ENCODE results near the gene KCNIP4. TPM values are rescaled to one million over a fixed set of nuclear protein-coding genes. Genes with fewer than 3 reads are reported as not detected.

KCNIP4 gene
- total and polyA plus RNA-seq, 2 of the 4 experiments (the other 2 are of a cell fraction) = not detected

- H2AFZ ChIP-seq (replicated peaks; ENCODE audit: low read length, poor library complexity) = no peak overlapping the region
- no peak overlapping the region for H2BK15ac ChIP-seq (ENCODE audit: low read depth, low read length)
- H4K8ac ChIP-seq (ENCODE audit: low read depth in 2 of 2, low read length in 2 of 2) = no peak overlapping the region
- dilution Hi-C loops (cut with HindIII; ENCODE audit: low sequenced_read_pairs, unreplicated experiment) = no loop called here
- no peaks in the 10 kb centered on the region for H3K79me1 ChIP-seq (ENCODE audit: low read depth in 1 of 2, low read length in 2 of 2)
- H3K18ac ChIP-seq (ENCODE audit: low read depth, low read length) = no peak overlapping the region
- H2BK20ac ChIP-seq (ENCODE audit: low read depth, low read length) = no peak overlapping the region
- intact Hi-C loops (cut with micrococcal nuclease) = no loop called here
- H3K9me3 ChIP-seq (ENCODE audit: control insufficient read depth, insufficient read depth, low read length) = peaks cover 14% of the 10 kb centered on the region
- no peak overlapping the region for H3K14ac ChIP-seq (replicated peaks; ENCODE audit: low read depth, low read length)
- H2BK120ac ChIP-seq (ENCODE audit: low read depth, low read length) = no peak overlapping the region
- H2AK5ac ChIP-seq (ENCODE audit: low read depth, low read length) = no peak overlapping the region
- H4K91ac ChIP-seq (ENCODE audit: insufficient read depth, low read depth, low read length) = no peak overlapping the region
- H3K4me2 ChIP-seq (ENCODE audit: low read depth, low read length) = no peak overlapping the region
- H3K36me3 ChIP-seq (ENCODE audit: control insufficient read depth, insufficient read depth, low read length) = no peaks in the 10 kb centered on the region
- no peak overlapping the region for H3K23ac ChIP-seq (ENCODE audit: low read depth, low read length)
- DNase-seq = no peak
- no peak overlapping the region for H3K27ac ChIP-seq (ENCODE audit: insufficient read depth, low read length)
- H4K5ac ChIP-seq (ENCODE audit: low read depth, low read length) = no peak overlapping the region
- no peak for ATAC-seq (ENCODE audit: low read depth)
- H2AK9ac ChIP-seq (replicated peaks; ENCODE audit: low read depth, low read length, poor library complexity) = no peak overlapping the region
- no peak overlapping the region for H3K9ac ChIP-seq (ENCODE audit: low read depth, low read length)
- 0% methylated on average over 1 of the region's 6 CpGs; no CpG with 5 or more reads in 1 of the 2 experiments for WGBS, 2 experiments (ENCODE audit: extremely low coverage in 2 of 2, insufficient read length in 1 of 2)
- no peaks in the 10 kb centered on the region for H4K20me1 ChIP-seq (ENCODE audit: insufficient read depth, low read length)
- H3K27me3 ChIP-seq (ENCODE audit: control insufficient read depth, insufficient read depth, low read length) = no peaks in the 10 kb centered on the region
- no peak overlapping the region for H3K4me3 ChIP-seq (ENCODE audit: insufficient read depth, low read depth, low read length)
- no peaks in the 10 kb centered on the region for H3K4me1 ChIP-seq (ENCODE audit: control insufficient read depth, insufficient read depth, low read length)
- POLR2A ChIA-PET (ENCODE audit: unreplicated experiment) = no interaction called here
- H3K4ac ChIP-seq (ENCODE audit: low read depth, low read length) = no peak overlapping the region
- TF ChIP-seq RCOR1 (IDR thresholded peaks at IDR 0.05; ENCODE audit: insufficient replicate concordance, low read length) (no peak), CHD1 (IDR thresholded peaks at IDR 0.05; ENCODE audit: low read depth, low read length) (no peak)
- in situ Hi-C loops (cut with MboI; ENCODE audit: low sequenced_read_pairs) = no loop called here
- BruUV-seq (replicated peaks) = no TSS peak
- CTCF ChIA-PET = no interaction called here
- no peaks in the 10 kb centered on the region for H3K9me1 ChIP-seq (ENCODE audit: insufficient read depth, low read length)
- no peak overlapping the region for H3K56ac ChIP-seq (ENCODE audit: extremely low read depth, insufficient read depth, low read length)
- no peak overlapping the region for H2BK5ac ChIP-seq (ENCODE audit: low read depth, low read length, poor library complexity, severe bottlenecking)
Observed at GRCh38 chr4:21205821-21206531, 742.6 kb downstream of the KCNIP4 start.
